ELF-1 (cell line): ENCODE data around the gene LCN15.
A peak's percentile ranks its signal among the peaks of the same experiment; 100 is the strongest.
"Not testable (repeated sequence)": the region's sequence is repeated elsewhere in the genome, so short reads cannot be mapped to it uniquely, and the experiment has no call there.

Experiments
- DNase-seq: peaks from one replicate; pipeline ENCODE4 v3.0.0-alpha.2; 2016; ENCODE audit warnings: low read depth, low spot score

The LCN15 gene

GRCh38 chr9:136755302-136756133, 8.8 kb downstream of the LCN15 start:
- not testable (repeated sequence) for DNase-seq

- DNase-seq = peak; percentile 45
Observed at GRCh38 chr9:136754626-136755301, 9.6 kb downstream of the LCN15 start.

- no peak for DNase-seq
Observed at GRCh38 chr9:136754059-136754572, 10.2 kb downstream of the LCN15 start.

- DNase-seq = no peak
Observed at GRCh38 chr9:136753371-136754058, 10.8 kb downstream of the LCN15 start.

- no peak for DNase-seq
Observed at GRCh38 chr9:136751814-136752213, 12.5 kb downstream of the LCN15 start.

- DNase-seq = no peak
Observed at GRCh38 chr9:136751244-136751643, 13.1 kb downstream of the LCN15 start.

GRCh38 chr9:136750526-136750925, 13.8 kb downstream of the LCN15 start:
- no peak for DNase-seq

- DNase-seq = no peak
Observed at GRCh38 chr9:136748666-136749611, 15.4 kb downstream of the LCN15 start.

GRCh38 chr9:136748201-136748600, 16.1 kb downstream of the LCN15 start, which contains the start of gene LCN6:
LCN6 (minus strand) TSS chr9:136748525; CDS start chr9:136748483, 42 bp downstream.
- no peak for DNase-seq

- no peak for DNase-seq
Observed at GRCh38 chr9:136747161-136748060, 16.9 kb downstream of the LCN15 start.

- DNase-seq = no peak
Observed at GRCh38 chr9:136746621-136747020, 17.7 kb downstream of the LCN15 start.

- DNase-seq = no peak
Observed at GRCh38 chr9:136746155-136746490, 18.2 kb downstream of the LCN15 start.

- no peak for DNase-seq
Observed at GRCh38 chr9:136745389-136746154, 18.7 kb downstream of the LCN15 start.

- DNase-seq = no peak
Observed at GRCh38 chr9:136744773-136745172, 19.5 kb downstream of the LCN15 start.

GRCh38 chr9:136743639-136744211, 20.6 kb downstream of the LCN15 start:
- DNase-seq = no peak

- DNase-seq = peak; percentile 72
Observed at GRCh38 chr9:136742591-136743391, 21.5 kb downstream of the LCN15 start, which contains the start of gene LCN10. LCN10 (minus strand) TSS chr9:136742940; CDS start chr9:136742903, 37 bp downstream.

- DNase-seq = no peak
Observed at GRCh38 chr9:136741883-136742571, 22.3 kb downstream of the LCN15 start.
